NCI-H187 treated with DMSO at 0.1 percent for 48 hours (cell line): Measurements from ENCODE around the gene EZR.
"Not testable (repeated sequence)": the region's sequence is repeated elsewhere in the genome, so short reads cannot be mapped to it uniquely, and the experiment has no call there.

Experiments
- DNase-seq: peaks from one replicate; lab custom pipeline; 2025; lab: John Stamatoyannopoulos, UW

The EZR gene

DNA sequence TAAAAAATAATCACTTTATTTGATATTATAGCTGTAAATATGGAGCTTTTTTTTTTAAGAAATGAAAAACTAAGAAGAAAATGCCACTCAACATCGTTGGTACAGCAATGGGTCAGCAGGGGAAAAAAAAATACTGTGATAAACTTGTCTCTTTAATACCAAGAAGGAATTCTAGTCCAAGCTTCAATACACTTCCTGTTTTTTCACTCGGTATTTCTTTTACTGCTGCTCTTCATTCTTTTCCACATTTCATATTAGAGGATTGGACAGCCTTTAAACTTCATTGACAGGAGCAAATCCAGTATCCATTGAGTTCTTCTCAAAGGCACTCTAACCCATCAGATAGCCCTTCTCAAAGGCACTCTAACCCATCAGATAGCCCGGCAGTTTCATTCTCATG is 22.2 kb upstream of the EZR start:
- DNase-seq = no peak

- no peak for DNase-seq
These were observed 21.3 kb upstream of the EZR start for GRCh38 chr6:158840465-158840864.

DNA sequence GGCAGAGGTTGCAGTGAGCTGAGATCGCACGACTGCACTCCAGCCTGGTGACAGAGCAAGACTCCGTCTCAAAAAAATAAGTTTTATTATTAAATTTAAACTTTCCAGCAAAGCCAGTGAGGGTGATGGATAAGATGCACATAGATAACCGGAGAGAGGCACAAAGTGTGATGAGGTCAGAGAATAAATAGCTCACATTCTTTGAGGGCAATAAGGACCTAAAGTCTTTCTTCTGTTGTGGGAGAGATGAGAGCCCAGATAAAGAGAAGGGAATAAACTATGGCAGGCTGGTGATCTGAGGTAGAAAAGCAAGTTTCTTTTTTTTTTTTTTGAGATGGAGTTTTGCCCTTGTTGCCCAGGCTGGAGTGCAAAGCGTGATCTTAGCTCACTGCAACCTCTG is 20.6 kb upstream of the EZR start:
- no peak for DNase-seq

GRCh38 chr6:158838790-158839189 is 19.6 kb upstream of the EZR start:
- DNase-seq = not testable (repeated sequence)

DNA sequence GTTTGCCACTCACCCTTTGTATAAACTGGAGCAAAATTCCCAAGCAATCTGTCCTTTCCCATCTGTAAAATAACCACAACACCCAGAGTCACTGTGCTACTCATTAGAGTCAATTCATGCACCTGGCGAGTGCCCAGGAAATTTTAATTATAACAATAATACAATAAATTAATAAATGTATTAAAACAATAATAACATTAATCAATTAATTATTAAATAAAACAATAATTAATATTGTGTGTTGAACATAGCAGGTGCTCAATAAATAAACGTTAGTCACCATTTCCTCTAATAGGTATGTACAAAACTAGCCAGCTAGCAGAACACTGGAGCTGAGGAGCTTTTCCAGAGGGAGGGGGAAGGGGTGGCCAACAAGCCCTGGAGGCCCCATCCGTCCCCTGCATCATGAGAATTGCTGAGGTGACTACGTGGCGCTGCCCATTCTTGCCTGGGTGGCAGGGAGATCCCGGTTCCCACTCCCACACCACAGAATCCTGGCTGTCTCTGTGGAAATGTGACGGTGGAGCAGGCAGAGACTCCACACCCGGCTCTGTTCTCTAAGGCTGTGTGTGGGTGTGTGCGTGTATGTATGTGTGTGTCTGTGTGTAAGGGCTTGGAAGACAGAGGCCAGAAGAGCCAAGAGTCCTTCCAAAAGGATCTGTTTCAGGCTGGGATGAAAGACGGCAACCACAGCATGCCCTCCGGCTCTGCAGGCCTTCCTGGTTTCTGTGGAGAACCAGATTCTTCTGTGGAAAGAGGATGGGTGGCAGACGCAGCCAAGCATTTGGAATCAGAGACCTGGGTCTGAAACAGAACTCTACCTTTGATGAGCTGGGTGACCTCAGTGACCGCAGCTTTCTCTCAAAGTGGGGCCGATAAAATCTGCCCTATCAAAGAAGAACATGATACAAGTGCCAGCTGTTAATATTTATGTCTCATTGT is 18.8 kb upstream of the EZR start:
- DNase-seq = no peak

GRCh38 chr6:158836625-158837311 is 17.6 kb upstream of the EZR start:
- DNase-seq = no peak

GRCh38 chr6:158835616-158836221 is 16.6 kb upstream of the EZR start:
- no peak for DNase-seq

DNA sequence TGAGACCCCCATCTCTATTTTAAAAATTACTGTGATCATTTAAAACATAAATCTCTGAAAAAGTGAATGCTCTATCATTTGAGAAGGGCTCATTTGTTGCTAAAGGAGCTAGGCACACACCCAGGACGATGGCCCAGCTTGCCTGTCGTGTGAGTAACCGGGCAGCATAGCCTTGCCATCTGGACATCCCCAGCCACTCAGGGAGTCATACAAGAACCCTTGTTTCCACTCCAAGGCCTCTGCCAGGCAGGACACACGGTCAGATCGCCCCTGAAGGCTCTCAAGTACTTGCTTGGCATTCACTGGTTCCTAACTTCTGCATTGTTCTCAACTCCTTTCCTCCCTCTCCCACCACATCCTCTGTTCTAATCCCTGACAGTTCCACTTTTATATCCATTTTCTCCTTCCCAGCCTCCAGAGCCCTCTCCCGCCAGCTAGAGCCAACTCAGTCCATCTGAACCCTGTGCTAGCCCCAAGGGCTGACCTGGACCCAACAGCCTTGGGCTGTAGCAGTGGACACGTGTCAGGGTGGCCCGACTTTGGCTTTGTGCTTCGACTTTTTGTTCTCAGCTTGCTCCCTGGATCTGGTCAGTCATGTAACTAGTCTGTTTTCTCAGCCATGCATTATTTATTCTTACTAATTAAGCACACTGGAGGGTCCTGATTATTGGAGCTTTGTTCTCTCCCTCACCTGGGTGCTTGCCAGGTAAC is 15.7 kb upstream of the EZR start:
- DNase-seq = no peak

GRCh38 chr6:158832807-158833206 is 13.6 kb upstream of the EZR start:
- DNase-seq = not testable (repeated sequence)

- DNase-seq = no peak
These were observed 12.9 kb upstream of the EZR start for GRCh38 chr6:158832026-158832425.

GRCh38 chr6:158831571-158831970 is 12.4 kb upstream of the EZR start:
- no peak for DNase-seq

GRCh38 chr6:158830736-158831135 is 11.6 kb upstream of the EZR start:
- DNase-seq = no peak

GRCh38 chr6:158828807-158829206 is 9.6 kb upstream of the EZR start:
- DNase-seq = no peak

DNA sequence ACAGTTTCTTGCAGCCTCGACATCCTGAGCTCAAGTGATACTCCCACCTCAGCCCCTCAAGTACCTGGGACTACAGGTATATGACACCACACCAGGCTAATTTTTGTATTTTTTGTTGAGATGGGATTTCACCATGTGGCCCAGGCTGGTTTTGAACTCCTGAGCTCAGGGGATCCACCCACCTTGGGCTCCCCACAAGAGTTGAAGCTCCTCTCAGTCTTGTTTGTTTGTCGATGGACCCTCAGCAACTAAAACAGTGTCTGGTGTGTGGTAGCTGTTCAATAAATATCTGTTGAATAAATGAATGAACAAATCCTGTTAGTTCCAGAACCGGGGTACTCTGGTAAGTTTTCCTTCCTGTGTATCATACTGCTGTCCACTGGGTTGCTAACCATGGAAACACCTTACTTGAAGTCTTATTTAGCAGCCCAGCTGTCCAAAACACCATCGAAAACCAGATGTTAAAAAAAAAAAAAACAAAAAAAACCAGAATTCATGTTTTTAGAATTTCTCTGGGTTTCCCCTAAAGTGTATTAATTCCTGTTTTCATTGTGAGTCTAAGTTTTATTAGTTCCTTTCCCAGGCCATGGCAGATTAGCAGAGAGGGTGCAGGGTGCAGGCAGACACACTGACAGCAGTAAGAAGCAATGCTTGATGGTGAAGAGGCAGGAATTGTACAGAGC is 7.8 kb upstream of the EZR start:
- no peak for DNase-seq

GRCh38 chr6:158825951-158826306 is 6.8 kb upstream of the EZR start:
- no peak for DNase-seq

GRCh38 chr6:158825038-158825950 is 6.1 kb upstream of the EZR start:
- no peak for DNase-seq

- not testable (repeated sequence) for DNase-seq
These were observed 4.4 kb upstream of the EZR start for GRCh38 chr6:158823616-158824015.

DNA sequence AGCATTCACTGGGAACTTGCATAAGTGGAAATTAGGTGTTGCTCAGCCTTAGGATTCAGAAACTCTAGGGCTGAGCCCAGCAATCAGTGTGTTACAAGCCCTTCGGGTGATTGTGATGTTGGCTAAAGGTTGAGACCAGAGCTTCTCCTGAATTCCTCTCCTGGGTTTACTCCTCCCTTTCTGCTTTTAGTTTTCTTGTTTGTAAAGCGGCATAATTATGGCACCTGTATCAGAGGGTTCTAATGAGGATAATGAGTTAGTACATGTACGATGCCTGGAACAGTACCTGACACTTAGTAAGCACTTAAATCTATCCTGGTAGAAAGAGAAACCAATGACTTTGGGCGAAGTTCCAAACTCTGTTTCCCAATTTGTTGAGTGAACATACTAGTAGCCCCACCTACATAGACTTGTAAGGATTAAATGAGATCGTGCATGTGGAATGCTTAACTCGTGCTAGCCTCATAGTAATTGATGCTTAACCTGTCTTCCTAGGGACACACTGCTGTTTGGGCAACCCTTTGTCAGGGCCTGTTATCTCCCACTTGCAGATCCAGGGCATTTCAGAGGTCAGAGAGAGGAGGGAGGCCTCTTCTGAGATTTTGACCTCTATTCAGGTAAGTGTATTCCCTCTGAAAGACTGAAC is 932 bp upstream of the EZR start:
- DNase-seq = no peak

DNA sequence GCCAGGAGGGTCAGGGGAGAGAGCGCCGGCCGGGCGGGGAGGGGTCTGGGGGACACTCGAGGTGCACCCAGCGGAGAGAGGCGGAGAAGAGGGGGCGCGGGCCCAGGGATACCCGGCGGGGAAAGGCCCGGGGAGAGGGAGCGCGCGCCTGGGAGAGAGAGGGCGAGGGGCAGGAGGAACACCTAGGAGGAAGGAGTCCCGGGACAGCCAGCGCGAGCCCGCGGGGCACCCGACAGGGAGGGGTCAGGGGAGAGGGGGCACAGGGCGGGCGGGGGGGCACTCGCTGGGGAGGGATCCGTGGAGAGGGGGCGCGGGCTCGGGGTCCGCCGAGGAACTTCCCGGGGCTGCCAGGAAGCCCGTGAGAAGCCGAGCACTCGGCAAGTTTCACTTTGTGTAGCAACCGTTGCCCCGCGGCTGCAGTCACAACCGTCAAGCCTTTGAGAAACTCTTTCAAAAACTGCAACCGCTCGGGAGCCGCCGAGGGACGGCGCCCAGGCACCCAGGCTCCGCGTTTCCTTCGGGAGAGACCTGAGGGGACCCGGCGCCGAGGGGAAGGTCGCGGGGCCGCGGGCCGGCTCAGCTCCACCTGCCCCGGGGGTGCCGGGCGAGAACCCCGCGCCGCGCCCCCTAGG is 471 bp downstream of the EZR start:
- DNase-seq = no peak
